DOHH2 (cell line): ENCODE results near the gene RAP2B.

Experiments used
- CTCF ChIP-seq: fragments of 200-600 bp; sonication (generic); IDR thresholded peaks from one replicate; pipeline ENCODE4 v1.5.1; 2014; ENCODE audit warnings: antibody characterized with exemption, mild to moderate bottlenecking, low read depth, low read length; ENCODE audit not compliant: poor library complexity, severe bottlenecking
- EZH2phosphoT487 ChIP-seq: fragments of 200-600 bp; sonication (generic); IDR thresholded peaks from 2 replicates; pipeline ENCODE4 v1.6.1; 2017; ENCODE audit warnings: borderline replicate concordance, mild to moderate bottlenecking, antibody characterized with exemption, low read length, moderate library complexity, mixed read lengths

GRCh38 chr3:153172796-153173757 is 11.1 kb downstream of the RAP2B start:
- no peak for TF ChIP-seq CTCF
- TF ChIP-seq EZH2phosphoT487 = no peak
